ENCODE data around the gene CPLX4. TPM values are rescaled to one million over a fixed set of nuclear protein-coding genes. Genes with fewer than 3 reads are reported as not detected.

The CPLX4 gene
- total RNA-seq, 1 donor from 2014 or later: not detected

GRCh38 chr18:59308248-59308937, 10.1 kb downstream of the CPLX4 start:
- DNase-seq (ENCODE audit: low read depth in 2 of 2): peak; percentile 17 to 61

GRCh38 chr18:59306640-59307039, 11.8 kb downstream of the CPLX4 start:
- DNase-seq (ENCODE audit: low read depth in 2 of 2): no peak

GRCh38 chr18:59305295-59305694, 13.2 kb downstream of the CPLX4 start:
- no peak for DNase-seq (ENCODE audit: low read depth in 2 of 2)

GRCh38 chr18:59303656-59304195, 14.7 kb downstream of the CPLX4 start:
- DNase-seq (ENCODE audit: low read depth in 2 of 2): no peak

- DNase-seq (ENCODE audit: low read depth in 2 of 2): no peak
These were observed 15.4 kb downstream of the CPLX4 start for GRCh38 chr18:59303006-59303405.

GRCh38 chr18:59301929-59302328, 16.5 kb downstream of the CPLX4 start:
- DNase-seq (ENCODE audit: low read depth in 2 of 2): no peak

- no peak for DNase-seq (ENCODE audit: low read depth in 2 of 2)
These were observed 17.7 kb downstream of the CPLX4 start for GRCh38 chr18:59300676-59301285.

GRCh38 chr18:59298871-59299270, 19.6 kb downstream of the CPLX4 start:
- no peak for DNase-seq (ENCODE audit: low read depth in 2 of 2)

- no peak for DNase-seq (ENCODE audit: low read depth in 2 of 2)
These were observed 25.1 kb downstream of the CPLX4 start for GRCh38 chr18:59293317-59293716.

GRCh38 chr18:59286341-59286740, 32.1 kb downstream of the CPLX4 start:
- DNase-seq (ENCODE audit: low read depth in 2 of 2): no peak

- DNase-seq (ENCODE audit: low read depth in 2 of 2): no peak
These were observed 36.1 kb downstream of the CPLX4 start for GRCh38 chr18:59282341-59282740.

- DNase-seq (ENCODE audit: low read depth in 2 of 2): no peak
These were observed 38.7 kb downstream of the CPLX4 start for GRCh38 chr18:59279722-59280121.

- no peak for DNase-seq (ENCODE audit: low read depth in 2 of 2)
These were observed 39.3 kb downstream of the CPLX4 start for GRCh38 chr18:59279193-59279592.

GRCh38 chr18:59278793-59279192, 39.7 kb downstream of the CPLX4 start:
- no peak for DNase-seq (ENCODE audit: low read depth in 2 of 2)

GRCh38 chr18:59276047-59276446, 42.4 kb downstream of the CPLX4 start:
- DNase-seq (ENCODE audit: low read depth in 2 of 2): no peak

- DNase-seq (ENCODE audit: low read depth in 2 of 2): no peak
These were observed 43.0 kb downstream of the CPLX4 start for GRCh38 chr18:59275406-59275949.

- DNase-seq (ENCODE audit: low read depth in 2 of 2): no peak
These were observed 43.9 kb downstream of the CPLX4 start for GRCh38 chr18:59274533-59274928.

- no peak for DNase-seq (ENCODE audit: low read depth in 2 of 2)
These were observed 44.5 kb downstream of the CPLX4 start for GRCh38 chr18:59273759-59274532.

GRCh38 chr18:59272891-59273758, 45.3 kb downstream of the CPLX4 start, which contains the start of gene RAX:
TSS of gene RAX (minus strand) at chr18:59273454. CDS start at chr18:59273206, 248 bp downstream.
- peak in 1 of 2 donors; percentile 30 for DNase-seq (ENCODE audit: low read depth in 2 of 2)

- DNase-seq (ENCODE audit: low read depth in 2 of 2): no peak
These were observed 46.1 kb downstream of the CPLX4 start for GRCh38 chr18:59272221-59272888.

Measured in dermis microvascular lymphatic vessel endothelial cell (primary cell).